GM12878 (cell line): ENCODE data around the gene SPEM2. TPM values are rescaled to one million over a fixed set of nuclear protein-coding genes. Genes with fewer than 3 reads are reported as not detected.

Experiments used
- BCL11A ChIP-seq: IDR thresholded peaks from 2 replicates; pipeline ENCODE4 v1.6.1; 2011; ENCODE audit warnings: low read depth, low read length
- JUND ChIP-seq: IDR thresholded peaks from 2 replicates; pipeline ENCODE4 v1.6.1; 2012; ENCODE audit warnings: low read depth, mild to moderate bottlenecking, low read length, improper control_type of control experiment, moderate library complexity
- NR2F1 ChIP-seq: fragments of 450-650 bp; conservative IDR thresholded peaks from 2 replicates; pipeline ENCODE4 v1.6.1; 2017; ENCODE audit warnings: mild to moderate bottlenecking
- SP1 ChIP-seq: IDR thresholded peaks from one replicate; pipeline ENCODE4 v1.6.1; 2011; ENCODE audit warnings: low read depth, low read length
- SUZ12 ChIP-seq: fragments of 200-600 bp; sonication (generic); IDR thresholded peaks from one replicate; pipeline ENCODE4 v1.6.1; 2018; ENCODE audit warnings: antibody characterized with exemption, mild to moderate bottlenecking; ENCODE audit not compliant: unreplicated experiment
- TARDBP ChIP-seq: IDR thresholded peaks from 2 replicates; pipeline ENCODE4 v1.6.1; 2016; ENCODE audit warnings: borderline replicate concordance
- TCF7 ChIP-seq: IDR thresholded peaks from 2 replicates; pipeline ENCODE4 v1.6.1; 2014; ENCODE audit warnings: antibody characterized with exemption, borderline replicate concordance
- YBX1 ChIP-seq: fragments of 450-650 bp; IDR thresholded peaks from 2 replicates; pipeline ENCODE4 v1.6.1; 2016; ENCODE audit warnings: antibody characterized with exemption
- polyA plus RNA-seq, 11 experiments: library from polyadenylated mRNA; depleted of rRNA in 4 of 11; unstranded in 6 of 11; stranded (reverse) in 5 of 11; fragments of >200 nt; fragmentation: Nextera tagmentation in 4 of 11; fragmentation: Illumina TruSeq in 1 of 11; extraction: Ambion mirVana in 4 of 11; extraction: Trizol in 1 of 11; gene quantifications; 1 replicate in 1 of 11; 2 replicates in 10 of 11; pipeline versions ENCODE4 v1.2.1 to v1.2.3, GENCODE V29; 2011 to 2016; ENCODE audit warnings: inconsistent platforms in 2 of 11, missing spikeins in 2 of 11, low read depth in 1 of 11
- total RNA-seq, 4 experiments: library from RNA; depleted of rRNA in 3 of 4; stranded (reverse); fragments of >200 nt in 3 of 4; fragmentation: Illumina TruSeq in 1 of 4; extraction: Trizol in 1 of 4; gene quantifications; 2 replicates each; pipeline versions ENCODE4 v1.2.1 to v1.2.3, GENCODE V29; 2013 to 2021
- TF ChIP-seq, protein P1 (sequence below): fragments of 450-650 bp; IDR thresholded peaks from 2 replicates; pipeline ENCODE4 v1.6.1; 2017; ENCODE audit warnings: mild to moderate bottlenecking
- TF ChIP-seq, protein P2 (sequence below): fragments of 450-650 bp; formaldehyde crosslinking; IDR thresholded peaks from 2 replicates; pipeline ENCODE4 v1.4.0; 2020; ENCODE audit warnings: mild to moderate bottlenecking, moderate library complexity

Gene SPEM2
- total and polyA plus RNA-seq, 10 of the 15 experiments (the other 5 are each of a cell fraction or from before 2014, with no cell fraction given), result not detected

DNA sequence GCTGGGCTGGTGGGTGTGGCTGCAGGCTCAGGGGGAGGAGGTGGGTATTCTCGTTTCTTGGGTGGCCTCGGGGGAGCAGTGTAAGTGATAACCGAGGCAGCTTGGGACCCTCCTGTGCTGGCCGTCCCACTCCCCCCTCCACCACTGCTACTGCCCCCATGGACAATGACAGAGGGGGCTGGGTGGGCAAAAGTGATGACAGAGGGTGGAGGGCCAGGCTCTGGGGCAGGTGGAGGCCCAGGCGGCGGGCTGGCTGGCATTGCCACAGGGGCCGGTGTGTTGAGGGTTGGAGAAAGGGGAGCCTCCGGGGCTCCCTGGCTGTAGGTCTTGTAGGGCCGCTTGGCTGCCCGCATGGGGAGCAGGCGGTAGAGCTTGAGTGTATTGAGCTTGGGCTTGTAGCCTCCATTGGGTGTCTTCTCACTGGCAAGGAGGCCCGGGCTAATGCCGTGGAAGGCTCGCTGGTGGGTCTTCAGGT is 38.0 kb downstream of the SPEM2 start (continued):
- TF ChIP-seq, protein P1, sequence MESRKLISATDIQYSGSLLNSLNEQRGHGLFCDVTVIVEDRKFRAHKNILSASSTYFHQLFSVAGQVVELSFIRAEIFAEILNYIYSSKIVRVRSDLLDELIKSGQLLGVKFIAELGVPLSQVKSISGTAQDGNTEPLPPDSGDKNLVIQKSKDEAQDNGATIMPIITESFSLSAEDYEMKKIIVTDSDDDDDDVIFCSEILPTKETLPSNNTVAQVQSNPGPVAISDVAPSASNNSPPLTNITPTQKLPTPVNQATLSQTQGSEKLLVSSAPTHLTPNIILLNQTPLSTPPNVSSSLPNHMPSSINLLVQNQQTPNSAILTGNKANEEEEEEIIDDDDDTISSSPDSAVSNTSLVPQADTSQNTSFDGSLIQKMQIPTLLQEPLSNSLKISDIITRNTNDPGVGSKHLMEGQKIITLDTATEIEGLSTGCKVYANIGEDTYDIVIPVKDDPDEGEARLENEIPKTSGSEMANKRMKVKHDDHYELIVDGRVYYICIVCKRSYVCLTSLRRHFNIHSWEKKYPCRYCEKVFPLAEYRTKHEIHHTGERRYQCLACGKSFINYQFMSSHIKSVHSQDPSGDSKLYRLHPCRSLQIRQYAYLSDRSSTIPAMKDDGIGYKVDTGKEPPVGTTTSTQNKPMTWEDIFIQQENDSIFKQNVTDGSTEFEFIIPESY, result no peak
- TF ChIP-seq, protein P2, sequence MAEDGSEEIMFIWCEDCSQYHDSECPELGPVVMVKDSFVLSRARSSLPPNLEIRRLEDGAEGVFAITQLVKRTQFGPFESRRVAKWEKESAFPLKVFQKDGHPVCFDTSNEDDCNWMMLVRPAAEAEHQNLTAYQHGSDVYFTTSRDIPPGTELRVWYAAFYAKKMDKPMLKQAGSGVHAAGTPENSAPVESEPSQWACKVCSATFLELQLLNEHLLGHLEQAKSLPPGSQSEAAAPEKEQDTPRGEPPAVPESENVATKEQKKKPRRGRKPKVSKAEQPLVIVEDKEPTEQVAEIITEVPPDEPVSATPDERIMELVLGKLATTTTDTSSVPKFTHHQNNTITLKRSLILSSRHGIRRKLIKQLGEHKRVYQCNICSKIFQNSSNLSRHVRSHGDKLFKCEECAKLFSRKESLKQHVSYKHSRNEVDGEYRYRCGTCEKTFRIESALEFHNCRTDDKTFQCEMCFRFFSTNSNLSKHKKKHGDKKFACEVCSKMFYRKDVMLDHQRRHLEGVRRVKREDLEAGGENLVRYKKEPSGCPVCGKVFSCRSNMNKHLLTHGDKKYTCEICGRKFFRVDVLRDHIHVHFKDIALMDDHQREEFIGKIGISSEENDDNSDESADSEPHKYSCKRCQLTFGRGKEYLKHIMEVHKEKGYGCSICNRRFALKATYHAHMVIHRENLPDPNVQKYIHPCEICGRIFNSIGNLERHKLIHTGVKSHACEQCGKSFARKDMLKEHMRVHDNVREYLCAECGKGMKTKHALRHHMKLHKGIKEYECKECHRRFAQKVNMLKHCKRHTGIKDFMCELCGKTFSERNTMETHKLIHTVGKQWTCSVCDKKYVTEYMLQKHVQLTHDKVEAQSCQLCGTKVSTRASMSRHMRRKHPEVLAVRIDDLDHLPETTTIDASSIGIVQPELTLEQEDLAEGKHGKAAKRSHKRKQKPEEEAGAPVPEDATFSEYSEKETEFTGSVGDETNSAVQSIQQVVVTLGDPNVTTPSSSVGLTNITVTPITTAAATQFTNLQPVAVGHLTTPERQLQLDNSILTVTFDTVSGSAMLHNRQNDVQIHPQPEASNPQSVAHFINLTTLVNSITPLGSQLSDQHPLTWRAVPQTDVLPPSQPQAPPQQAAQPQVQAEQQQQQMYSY, result no peak
- no peak for TF ChIP-seq TCF7
- TF ChIP-seq TARDBP, result no peak
- TF ChIP-seq BCL11A, result no peak
- no peak for TF ChIP-seq YBX1
- TF ChIP-seq SP1, result no peak
- no peak for TF ChIP-seq NR2F1
- TF ChIP-seq JUND, result no peak
- TF ChIP-seq SUZ12, result no peak
